GM23248 (cell line): Measurements from ENCODE around the gene RANBP10.

Experiments
- EZH2 ChIP-seq: fragments of 200-600 bp; sonication (generic); IDR thresholded peaks from 2 replicates; pipeline ENCODE4 v1.6.1; 2018; ENCODE audit warnings: antibody characterized with exemption, mild to moderate bottlenecking; ENCODE audit not compliant: insufficient read depth, poor library complexity, severe bottlenecking
- EZH2phosphoT487 ChIP-seq: fragments of 200-600 bp; sonication (generic); IDR thresholded peaks from 2 replicates; pipeline ENCODE4 v1.6.1; 2018; ENCODE audit warnings: antibody characterized with exemption, moderate library complexity, mild to moderate bottlenecking, low read depth; ENCODE audit not compliant: insufficient read depth

DNA sequence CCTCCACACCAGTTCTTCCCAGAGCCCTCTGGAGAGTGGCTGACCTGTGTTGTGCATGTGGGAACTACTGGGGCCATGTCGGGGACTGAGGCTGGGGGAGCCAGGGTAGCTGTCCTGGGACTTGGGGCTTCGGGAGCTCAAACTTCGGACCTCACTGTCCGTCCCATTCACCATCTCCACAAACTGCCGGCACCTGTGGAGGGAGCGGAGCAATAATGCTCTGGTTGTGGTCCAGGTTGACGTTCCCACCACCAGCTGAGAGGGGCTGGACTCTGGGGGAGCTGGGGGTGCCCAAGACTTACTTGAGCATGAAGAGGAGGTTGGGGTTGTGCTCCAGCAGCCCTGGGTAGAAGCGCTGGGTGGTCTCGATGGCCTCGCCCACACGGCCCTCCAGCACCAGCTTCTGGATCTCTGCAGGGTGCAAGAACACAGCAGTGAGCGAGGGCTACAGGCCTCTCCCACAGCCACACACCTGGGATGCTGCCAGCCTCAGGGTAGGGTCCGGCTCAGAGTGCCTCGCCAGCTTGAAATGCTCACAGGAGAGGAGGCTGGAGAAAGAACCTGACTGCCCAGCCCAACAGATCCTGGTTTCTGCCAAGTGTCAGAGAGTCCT is 76.6 kb downstream of the RANBP10 start:
- no peak for TF ChIP-seq EZH2
- TF ChIP-seq EZH2phosphoT487: no peak
